Measurements from ENCODE around the gene PRKCE. TPM values are rescaled to one million over a fixed set of nuclear protein-coding genes. Genes with fewer than 3 reads are reported as not detected.

The PRKCE gene
- total RNA-seq, 1 donor from 2014 or later: 4.6 TPM

GRCh38 chr2:45781464-45781811 is 130.0 kb downstream of the PRKCE start:
- Histone ChIP-seq H3K36me3 (no peaks in the 10 kb centered on the region), H3K9me3 (no peaks in the 10 kb centered on the region), H3K4me3 (no peak overlapping the region), H3K4me1 (no peaks in the 10 kb centered on the region), H3K27me3 (no peaks in the 10 kb centered on the region), H3K27ac (no peak overlapping the region)
- intact Hi-C loops (cut with DNase I): no loop called here
- DNase-seq (ENCODE audit: low spot score in 2 of 2): no peak
- no peak for TF ChIP-seq CTCF (IDR thresholded peaks at IDR 0.05)

GRCh38 chr2:45782436-45782835 is 131.0 kb downstream of the PRKCE start:
- Histone ChIP-seq H3K4me1 (no peaks in the 10 kb centered on the region), H3K4me3 (no peak overlapping the region), H3K27me3 (no peaks in the 10 kb centered on the region), H3K36me3 (no peaks in the 10 kb centered on the region), H3K9me3 (no peaks in the 10 kb centered on the region), H3K27ac (no peak overlapping the region)
- intact Hi-C loops (cut with DNase I): no loop called here
- DNase-seq (ENCODE audit: low spot score in 2 of 2): no peak
- no peak for TF ChIP-seq CTCF (IDR thresholded peaks at IDR 0.05)

- Histone ChIP-seq H3K27me3 (no peaks in the 10 kb centered on the region), H3K4me3 (no peak overlapping the region), H3K9me3 (no peaks in the 10 kb centered on the region), H3K27ac (no peak overlapping the region), H3K36me3 (no peaks in the 10 kb centered on the region), H3K4me1 (no peaks in the 10 kb centered on the region)
- intact Hi-C loops (cut with DNase I): no loop called here
- TF ChIP-seq CTCF (IDR thresholded peaks at IDR 0.05): no peak
- DNase-seq (ENCODE audit: low spot score in 2 of 2): no peak
Measured at GRCh38 chr2:45782986-45783385, 131.5 kb downstream of the PRKCE start.

GRCh38 chr2:45786030-45786835 is 134.8 kb downstream of the PRKCE start:
- Histone ChIP-seq H3K4me1 (no peaks in the 10 kb centered on the region), H3K9me3 (no peaks in the 10 kb centered on the region), H3K27ac (no peak overlapping the region), H3K27me3 (no peaks in the 10 kb centered on the region), H3K36me3 (no peaks in the 10 kb centered on the region), H3K4me3 (no peak overlapping the region)
- intact Hi-C loops (cut with DNase I): no loop called here
- no peak for TF ChIP-seq CTCF (IDR thresholded peaks at IDR 0.05)
- DNase-seq (ENCODE audit: low spot score in 2 of 2): no peak

GRCh38 chr2:45786836-45787357 is 135.4 kb downstream of the PRKCE start:
- Histone ChIP-seq H3K27ac (no peak overlapping the region), H3K36me3 (no peaks in the 10 kb centered on the region), H3K4me3 (no peak overlapping the region), H3K4me1 (no peaks in the 10 kb centered on the region), H3K9me3 (no peaks in the 10 kb centered on the region), H3K27me3 (no peaks in the 10 kb centered on the region)
- TF ChIP-seq CTCF (IDR thresholded peaks at IDR 0.05): no peak
- no peak for DNase-seq (ENCODE audit: low spot score in 2 of 2)
- intact Hi-C loops (cut with DNase I): no loop called here

Data from ascending aorta (tissue), 2 donors.